IMR-90 (cell line): Measurements from ENCODE around the gene TEX53. TPM values are rescaled to one million over a fixed set of nuclear protein-coding genes. Genes with fewer than 3 reads are reported as not detected.

ENCODE experiments used
- ATAC-seq: fragments of 200-7000 bp; cut with Tn5 transposase; 2 replicates; pipeline ENCODE4 v1.9.1; 2020; ENCODE audit warnings: low read depth, mild to moderate bottlenecking, moderate library complexity
- BruUV-seq: library from RNA; stranded (reverse); fragments of 400-500 nt; replicated peaks from 2 replicates; lab custom pipeline; 2021; lab: Mats Ljungman, UMichigan
- CTCF ChIA-PET: fragments of 300-600 bp; formaldehyde crosslinking; extraction: SDS; loops from one replicate; lab custom pipeline; 2021; ENCODE audit warnings: antibody characterized with exemption; lab: Yijun Ruan, JAX
- POLR2A ChIA-PET: fragments of 300-600 bp; sonication (Branson Sonifier 250); formaldehyde crosslinking; loops from one replicate; lab custom pipeline; 2022; ENCODE audit warnings: antibody characterized with exemption; ENCODE audit not compliant: unreplicated experiment; lab: Charles Lee
- DNase-seq: peaks from one replicate; pipeline ENCODE4 v3.0.0; 2013
- H2AFZ ChIP-seq: replicated peaks from 2 replicates; pipeline ENCODE3; 2013; ENCODE audit warnings: low read length, mild to moderate bottlenecking; ENCODE audit not compliant: poor library complexity
- H2AK5ac ChIP-seq: 2 replicates; pipeline ENCODE4 v1.6.1; 2013; ENCODE audit warnings: low read depth, low read length, inconsistent platforms
- H2AK9ac ChIP-seq: replicated peaks from 2 replicates; pipeline ENCODE3; 2013; ENCODE audit warnings: mild to moderate bottlenecking, low read depth, low read length, moderate library complexity; ENCODE audit not compliant: poor library complexity
- H2BK120ac ChIP-seq: 2 replicates; pipeline ENCODE4 v1.6.1; 2013; ENCODE audit warnings: low read depth, low read length, inconsistent platforms
- H2BK15ac ChIP-seq: 3 replicates; pipeline ENCODE4 v1.6.1; 2013; ENCODE audit warnings: low read depth, low read length, inconsistent platforms
- H2BK20ac ChIP-seq: 2 replicates; pipeline ENCODE4 v1.6.1; 2013; ENCODE audit warnings: low read depth, mild to moderate bottlenecking, inconsistent platforms, low read length, moderate library complexity
- H2BK5ac ChIP-seq: 2 replicates; pipeline ENCODE4 v1.6.1; 2013; ENCODE audit warnings: mild to moderate bottlenecking, low read depth, low read length, inconsistent platforms; ENCODE audit not compliant: poor library complexity, severe bottlenecking
- H3K14ac ChIP-seq: replicated peaks from 2 replicates; pipeline ENCODE4 v1.6.1; 2013; ENCODE audit warnings: low read depth, low read length, inconsistent platforms
- H3K18ac ChIP-seq: 2 replicates; pipeline ENCODE4 v1.6.1; 2013; ENCODE audit warnings: low read depth, low read length, control low read depth
- H3K23ac ChIP-seq: 2 replicates; pipeline ENCODE4 v1.6.1; 2013; ENCODE audit warnings: low read depth, low read length, inconsistent platforms
- H3K27ac ChIP-seq: 2 replicates; pipeline ENCODE4 v1.5.1; 2013; ENCODE audit warnings: mild to moderate bottlenecking, control low read depth, low read length; ENCODE audit not compliant: insufficient read depth
- H3K27me3 ChIP-seq: 2 replicates; pipeline ENCODE4 v1.6.1; 2013; ENCODE audit warnings: low read length; ENCODE audit not compliant: control insufficient read depth, insufficient read depth
- H3K36me3 ChIP-seq: 2 replicates; pipeline ENCODE4 v1.6.1; 2013; ENCODE audit warnings: low read length, mixed read lengths; ENCODE audit not compliant: control insufficient read depth, insufficient read depth
- H3K4ac ChIP-seq: 2 replicates; pipeline ENCODE4 v1.6.1; 2013; ENCODE audit warnings: low read depth, low read length, inconsistent platforms
- H3K4me1 ChIP-seq: 2 replicates; pipeline ENCODE4 v1.6.1; 2013; ENCODE audit warnings: low read length, mixed read lengths; ENCODE audit not compliant: control insufficient read depth, insufficient read depth
- H3K4me2 ChIP-seq: 2 replicates; pipeline ENCODE4 v1.6.1; 2013; ENCODE audit warnings: low read depth, mild to moderate bottlenecking, control low read depth, low read length, moderate library complexity
- H3K4me3 ChIP-seq: 2 replicates; pipeline ENCODE4 v1.5.1; 2013; ENCODE audit warnings: low read depth, mild to moderate bottlenecking, control low read depth, low read length, moderate library complexity; ENCODE audit not compliant: insufficient read depth
- H3K56ac ChIP-seq: 2 replicates; pipeline ENCODE4 v1.6.1; 2013; ENCODE audit warnings: low read length, inconsistent platforms; ENCODE audit not compliant: insufficient read depth; ENCODE audit errors: extremely low read depth
- H3K79me1 ChIP-seq, 2 experiments: 2 replicates each; pipeline ENCODE4 v1.6.1; 2013; ENCODE audit warnings: low read length in 2 of 2, inconsistent platforms in 1 of 2, low read depth in 1 of 2
- H3K9ac ChIP-seq: 2 replicates; pipeline ENCODE4 v1.6.1; 2013; ENCODE audit warnings: low read depth, low read length, control low read depth
- H3K9me1 ChIP-seq: 2 replicates; pipeline ENCODE4 v1.6.1; 2013; ENCODE audit warnings: low read length, inconsistent platforms; ENCODE audit not compliant: insufficient read depth
- H3K9me3 ChIP-seq: 2 replicates; pipeline ENCODE4 v1.6.1; 2013; ENCODE audit warnings: low read length; ENCODE audit not compliant: control insufficient read depth, insufficient read depth
- H4K20me1 ChIP-seq: 2 replicates; pipeline ENCODE4 v1.6.1; 2013; ENCODE audit warnings: low read length, inconsistent platforms; ENCODE audit not compliant: insufficient read depth
- H4K5ac ChIP-seq: 2 replicates; pipeline ENCODE4 v1.6.1; 2013; ENCODE audit warnings: mild to moderate bottlenecking, low read depth, low read length, control low read depth
- H4K8ac ChIP-seq, 2 experiments: 2 replicates each; pipeline ENCODE4 v1.6.1; 2013; ENCODE audit warnings: low read depth in 2 of 2, low read length in 2 of 2, control low read depth in 1 of 2, inconsistent platforms in 1 of 2
- H4K91ac ChIP-seq: 2 replicates; pipeline ENCODE4 v1.6.1; 2013; ENCODE audit warnings: low read depth, low read length, inconsistent platforms; ENCODE audit not compliant: insufficient read depth
- BHLHE40 ChIP-seq: fragments of 150-350 bp; IDR thresholded peaks from 2 replicates; pipeline ENCODE4 v1.6.1; 2016; ENCODE audit warnings: mild to moderate bottlenecking, low read depth, low read length
- CEBPB ChIP-seq: IDR thresholded peaks from 2 replicates; pipeline ENCODE4 v1.6.1; 2012; ENCODE audit warnings: low read depth, low read length, improper control_type of control experiment
- CHD1 ChIP-seq: IDR thresholded peaks from 2 replicates; pipeline ENCODE4 v1.6.1; 2012; ENCODE audit warnings: low read depth, low read length, improper control_type of control experiment
- CTCF ChIP-seq: conservative IDR thresholded peaks from 2 replicates; pipeline ENCODE4 v1.5.1; 2012; ENCODE audit warnings: mild to moderate bottlenecking, low read depth, low read length, improper control_type of control experiment
- ELK1 ChIP-seq: fragments of 150-350 bp; IDR thresholded peaks from 2 replicates; pipeline ENCODE4 v1.6.1; 2016; ENCODE audit warnings: low read depth, mild to moderate bottlenecking, low read length, moderate library complexity, borderline replicate concordance
- FOS ChIP-seq: fragments of 150-350 bp; IDR thresholded peaks from 2 replicates; pipeline ENCODE4 v1.6.1; 2016; ENCODE audit warnings: low read depth, low read length
- MAFK ChIP-seq: IDR thresholded peaks from 2 replicates; pipeline ENCODE4 v1.6.1; 2012; ENCODE audit warnings: low read depth, low read length, improper control_type of control experiment
- MAZ ChIP-seq: IDR thresholded peaks from 2 replicates; pipeline ENCODE4 v1.6.1; 2012; ENCODE audit warnings: low read depth, mild to moderate bottlenecking, low read length, improper control_type of control experiment, moderate library complexity, borderline replicate concordance
- MXI1 ChIP-seq: IDR thresholded peaks from 2 replicates; pipeline ENCODE4 v1.6.1; 2012; ENCODE audit warnings: low read depth, mild to moderate bottlenecking, low read length, moderate library complexity, borderline replicate concordance
- NFE2L2 ChIP-seq: fragments of 150-350 bp; IDR thresholded peaks from 2 replicates; pipeline ENCODE4 v1.6.1; 2016; ENCODE audit warnings: low read depth, mild to moderate bottlenecking, low read length
- POLR2A ChIP-seq: IDR thresholded peaks from 2 replicates; pipeline ENCODE4 v1.6.1; 2012; ENCODE audit warnings: mild to moderate bottlenecking, low read depth, low read length
- RAD21 ChIP-seq: IDR thresholded peaks from 2 replicates; pipeline ENCODE4 v1.6.1; 2012; ENCODE audit warnings: low read length, improper control_type of control experiment
- RCOR1 ChIP-seq: IDR thresholded peaks from 2 replicates; pipeline ENCODE4 v1.6.1; 2012; ENCODE audit warnings: mild to moderate bottlenecking, low read length, improper control_type of control experiment; ENCODE audit not compliant: insufficient replicate concordance
- RFX5 ChIP-seq: IDR thresholded peaks from 2 replicates; pipeline ENCODE4 v1.8.0; 2012; ENCODE audit warnings: low read depth, mild to moderate bottlenecking, low read length, moderate library complexity
- SMC3 ChIP-seq: fragments of 150-350 bp; IDR thresholded peaks from 2 replicates; pipeline ENCODE4 v1.6.1; 2016; ENCODE audit warnings: low read depth, mild to moderate bottlenecking, antibody characterized with exemption, low read length, moderate library complexity
- USF2 ChIP-seq: fragments of 150-350 bp; IDR thresholded peaks from 2 replicates; pipeline ENCODE4 v1.6.1; 2017; ENCODE audit warnings: mild to moderate bottlenecking, antibody characterized with exemption, low read length, low read depth
- WGBS, 2 experiments: methylation state at CpG; one replicate each; pipeline versions ENCODE4 v1.1.5 to v1.1.7; 2013; ENCODE audit warnings: missing lambda C conversion rate in 2 of 2; ENCODE audit not compliant: insufficient read length in 1 of 2; ENCODE audit errors: extremely low coverage in 2 of 2; 5-methylcytosine and 5-hydroxymethylcytosine counted together
- dilution Hi-C: fragments of 300-500 bp; cut with HindIII; formaldehyde crosslinking; loops from one replicate; pipeline ENCODE4 v1.14.3; 2018; ENCODE audit warnings: low sequenced_read_pairs; ENCODE audit not compliant: unreplicated experiment
- in situ Hi-C: fragments of 300-500 bp; cut with MboI; formaldehyde crosslinking; loops from 3 replicates; pipeline ENCODE4 v1.14.3; 2019; ENCODE audit warnings: low sequenced_read_pairs, inconsistent platforms, mixed read lengths
- intact Hi-C: fragments of 100-400 bp; cut with micrococcal nuclease; formaldehyde crosslinking; loops from 2 replicates; pipeline ENCODE4 v1.10.0; 2022
- polyA plus RNA-seq, 3 experiments: library from polyadenylated mRNA; depleted of rRNA; stranded (reverse); fragments of >200 nt; gene quantifications; 2 replicates each; pipeline ENCODE4 v1.2.3, GENCODE V29; 2012; ENCODE audit warnings: low replicate concordance in 1 of 3
- total RNA-seq: library from RNA; depleted of rRNA; stranded (reverse); fragments of >200 nt; gene quantifications from 2 replicates; pipeline ENCODE4 v1.2.3, GENCODE V29; 2012

Gene TEX53
- total and polyA plus RNA-seq, 2 of the 4 experiments (the other 2 are of a cell fraction) = not detected

- no peak overlapping the region for H2BK20ac ChIP-seq
- no peak overlapping the region for H2BK15ac ChIP-seq
- H3K14ac ChIP-seq = no peak overlapping the region
- no peaks in the 10 kb centered on the region for H3K4me1 ChIP-seq
- no peak overlapping the region for H3K56ac ChIP-seq
- no peak overlapping the region for H3K18ac ChIP-seq
- no peak overlapping the region for H3K4ac ChIP-seq
- no peaks in the 10 kb centered on the region for H4K20me1 ChIP-seq
- H4K91ac ChIP-seq = no peak overlapping the region
- no peak overlapping the region for H2BK5ac ChIP-seq
- no peaks in the 10 kb centered on the region; the same call in 1 of the 2 replicates for H3K9me1 ChIP-seq
- no peak overlapping the region for H2AK9ac ChIP-seq
- no peak overlapping the region for H3K27ac ChIP-seq
- H4K8ac ChIP-seq = no peak overlapping the region
- CTCF ChIA-PET = no interaction called here
- no peak for TF ChIP-seq SMC3
- no peak for TF ChIP-seq FOS
- no peak for TF ChIP-seq CHD1
- no peak for TF ChIP-seq NFE2L2
- no peak for TF ChIP-seq POLR2A
- TF ChIP-seq CTCF = no peak
- no peak for TF ChIP-seq RCOR1
- no peak for TF ChIP-seq ELK1
- no peak for TF ChIP-seq MXI1
- no peak for TF ChIP-seq MAZ
- TF ChIP-seq CEBPB = no peak
- no peak for TF ChIP-seq MAFK
- no peak for TF ChIP-seq RFX5
- no peak for TF ChIP-seq RAD21
- TF ChIP-seq USF2 = no peak
- TF ChIP-seq BHLHE40 = no peak
- dilution Hi-C loops = no loop called here
- no peak overlapping the region for H3K4me2 ChIP-seq
- WGBS, 2 experiments = 100% methylated on average over 3 of the region's 11 CpGs; no CpG with 5 or more reads in 1 of the 2 experiments
- H2AFZ ChIP-seq = no peak overlapping the region
- H2BK120ac ChIP-seq = no peak overlapping the region
- H3K36me3 ChIP-seq = peaks cover 29% of the 10 kb centered on the region
- no peaks in the 10 kb centered on the region for H3K27me3 ChIP-seq
- no peaks in the 10 kb centered on the region for H3K79me1 ChIP-seq
- no peak overlapping the region for H3K23ac ChIP-seq
- in situ Hi-C loops = no loop called here
- H3K4me3 ChIP-seq = no peak overlapping the region
- POLR2A ChIA-PET = no interaction called here
- ATAC-seq = no peak
- no peak overlapping the region for H2AK5ac ChIP-seq
- intact Hi-C loops = no loop called here
- H3K9me3 ChIP-seq = no peaks in the 10 kb centered on the region
- H4K5ac ChIP-seq = no peak overlapping the region
- DNase-seq = no peak
- no peak overlapping the region for H3K9ac ChIP-seq
- no TSS peak for BruUV-seq
Observed at GRCh38 chr9:114633438-114634089, 24.0 kb downstream of the TEX53 start.
